Prostate gland (tissue), 2 donors: ENCODE results near the gene MEX3C. TPM values are rescaled to one million over a fixed set of nuclear protein-coding genes. Genes with fewer than 3 reads are reported as not detected.

Experiments
- DNase-seq: peaks from one replicate; pipeline ENCODE4 v3.0.0-alpha.2; 2019; ENCODE audit warnings: low spot score
- H3K27ac ChIP-seq, 2 donors: fragments of 200-600 bp; sonication (generic); 2 replicates each; pipeline ENCODE4 v1.5.1; 2017 to 2019
- H3K27me3 ChIP-seq: fragments of 200-600 bp; sonication (generic); replicated peaks from 2 replicates; pipeline ENCODE4 v1.5.1; 2019; ENCODE audit not compliant: insufficient read depth
- H3K36me3 ChIP-seq, 2 donors: fragments of 200-600 bp; sonication (generic); 1 replicate in 1 of 2; 2 replicates in 1 of 2; pipeline versions ENCODE4 v1.5.1 to v1.8.1; 2017 to 2019
- H3K4me1 ChIP-seq: fragments of 200-600 bp; sonication (generic); replicated peaks from 2 replicates; pipeline ENCODE4 v1.5.1; 2019
- H3K4me3 ChIP-seq, 2 donors: fragments of 200-600 bp; sonication (generic); 2 replicates each; pipeline ENCODE4 v1.5.1; 2017 to 2019
- H3K9me3 ChIP-seq: fragments of 200-600 bp; sonication (generic); 2 replicates; pipeline ENCODE4 v1.5.1; 2017
- CTCF ChIP-seq, 4 experiments: fragments of 200-600 bp in 2 of 4; fragments of 450-650 bp in 2 of 4; sonication (generic) in 2 of 4; IDR thresholded peaks; 1 replicate in 3 of 4; 2 replicates in 1 of 4; pipeline ENCODE4 v1.5.1; 2016 to 2019; ENCODE audit warnings: antibody characterized with exemption in 4 of 4, mild to moderate bottlenecking in 2 of 4, moderate library complexity in 2 of 4
- POLR2A ChIP-seq: fragments of 450-650 bp; IDR thresholded peaks from one replicate; pipeline ENCODE4 v1.6.1; 2016; ENCODE audit warnings: antibody characterized with exemption, mild to moderate bottlenecking
- POLR2AphosphoS5 ChIP-seq: sonication (generic); formaldehyde crosslinking; IDR thresholded peaks from one replicate; pipeline ENCODE4 v1.6.1; 2017; ENCODE audit warnings: antibody characterized with exemption
- WGBS: methylation state at CpG from one replicate; pipeline ENCODE4 v1.1.5; 2018; 5-methylcytosine and 5-hydroxymethylcytosine counted together
- intact Hi-C: fragments of 100-400 bp; cut with DNase I; formaldehyde crosslinking; loops from one replicate; pipeline ENCODE4 v1.14.2; 2022
- total RNA-seq, 2 donors: library from RNA; depleted of rRNA; stranded (reverse); fragments of >200 nt; gene quantifications; one replicate each; pipeline ENCODE4 v1.1.0, GENCODE V29; 2016

Gene MEX3C
- total RNA-seq, 2 donors from 2014 or later = 29.2 to 54.0 TPM

- Histone ChIP-seq H3K27me3 (no peaks in the 10 kb centered on the region), H3K4me1 (no peaks in the 10 kb centered on the region), H3K4me3 (no peak overlapping the region), H3K27ac (no peak overlapping the region), H3K36me3 (no peaks in the 10 kb centered on the region), H3K9me3 (no peaks in the 10 kb centered on the region)
- intact Hi-C loops = no loop called here
- TF ChIP-seq POLR2AphosphoS5 = no peak
- no peak for TF ChIP-seq CTCF (IDR thresholded peaks at IDR 0.05)
- WGBS = 98% methylated on average over 3 of the region's 3 CpGs
- DNase-seq = no peak
Observed at GRCh38 chr18:51171223-51171622, 26.3 kb downstream of the MEX3C start.

DNA sequence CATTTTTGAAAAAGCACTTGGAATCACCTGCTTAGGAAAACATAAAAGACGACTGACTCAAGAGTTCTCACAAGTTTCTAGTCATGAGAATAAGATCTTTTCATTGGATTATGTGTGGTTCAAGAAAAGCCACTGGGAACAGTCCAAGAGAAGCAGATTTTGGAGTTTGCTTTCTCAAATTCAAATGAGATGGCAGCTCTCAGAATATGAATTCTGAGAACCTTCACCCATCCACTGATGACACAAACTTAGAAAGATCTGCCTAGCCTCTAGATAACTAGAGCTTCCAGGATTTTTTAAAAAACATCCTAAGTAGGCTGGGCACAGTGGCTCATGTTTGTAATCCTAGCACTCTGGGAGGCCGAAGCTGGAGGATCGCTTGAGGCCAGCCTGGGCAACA, 26.8 kb downstream of the MEX3C start:
- H3K4me1 ChIP-seq = no peaks in the 10 kb centered on the region
- no peak overlapping the region for H3K4me3 ChIP-seq
- 92% methylated on average over 3 of the region's 3 CpGs for WGBS
- H3K27ac ChIP-seq = no peak overlapping the region
- no peak for DNase-seq
- no peaks in the 10 kb centered on the region for H3K36me3 ChIP-seq
- H3K27me3 ChIP-seq = no peaks in the 10 kb centered on the region
- no peaks in the 10 kb centered on the region for H3K9me3 ChIP-seq
- no peak for TF ChIP-seq POLR2A
- TF ChIP-seq POLR2AphosphoS5 = no peak
- no peak for TF ChIP-seq CTCF (IDR thresholded peaks at IDR 0.05)
- intact Hi-C loops = no loop called here

DNA sequence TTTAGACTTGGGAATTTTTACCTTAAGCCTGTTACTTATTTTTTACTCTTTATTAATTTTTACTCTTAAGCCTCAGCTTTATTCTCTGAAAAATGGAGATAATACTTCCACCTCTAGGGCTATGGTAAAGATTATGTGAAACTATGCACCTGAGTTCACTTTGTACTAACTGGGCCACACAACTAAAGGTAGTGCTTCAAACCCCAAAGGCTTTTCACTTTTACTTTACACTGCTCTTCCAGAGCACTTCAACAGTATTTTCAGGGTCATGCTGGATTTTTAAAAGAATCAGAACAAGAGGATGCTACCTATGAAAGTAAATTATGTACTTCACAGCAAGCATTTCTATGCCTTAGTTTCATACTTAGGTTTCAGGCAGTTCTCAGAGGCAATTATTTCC, 27.8 kb downstream of the MEX3C start:
- Histone ChIP-seq H3K4me1 (no peaks in the 10 kb centered on the region), H3K36me3 (no peaks in the 10 kb centered on the region), H3K27me3 (no peaks in the 10 kb centered on the region), H3K9me3 (no peaks in the 10 kb centered on the region), H3K27ac (no peak overlapping the region), H3K4me3 (no peak overlapping the region)
- TF ChIP-seq POLR2AphosphoS5 = no peak
- no peak for TF ChIP-seq CTCF (IDR thresholded peaks at IDR 0.05)
- no peak for TF ChIP-seq POLR2A
- no peak for DNase-seq
- intact Hi-C loops = no loop called here

GRCh38 chr18:51168960-51169662, 28.4 kb downstream of the MEX3C start:
- intact Hi-C loops = no loop called here
- no peaks in the 10 kb centered on the region for H3K27me3 ChIP-seq
- TF ChIP-seq POLR2AphosphoS5 = no peak
- no peak for TF ChIP-seq POLR2A
- TF ChIP-seq CTCF (IDR thresholded peaks at IDR 0.05) = no peak
- 94% methylated on average over 6 of the region's 6 CpGs for WGBS
- H3K4me1 ChIP-seq = no peaks in the 10 kb centered on the region
- no peak overlapping the region for H3K4me3 ChIP-seq
- no peak overlapping the region for H3K27ac ChIP-seq
- no peak for DNase-seq
- no peaks in the 10 kb centered on the region for H3K36me3 ChIP-seq
- no peaks in the 10 kb centered on the region for H3K9me3 ChIP-seq

GRCh38 chr18:51168026-51168742, 29.3 kb downstream of the MEX3C start:
- WGBS = 70% methylated on average over 5 of the region's 5 CpGs
- TF ChIP-seq POLR2AphosphoS5 (no peak), CTCF (IDR thresholded peaks at IDR 0.05) (no peak), POLR2A (no peak)
- Histone ChIP-seq H3K4me3 (no peak overlapping the region), H3K4me1 (no peaks in the 10 kb centered on the region), H3K27me3 (no peaks in the 10 kb centered on the region), H3K9me3 (no peaks in the 10 kb centered on the region), H3K36me3 (no peaks in the 10 kb centered on the region), H3K27ac (no peak overlapping the region)
- no peak for DNase-seq
- intact Hi-C loops = no loop called here
